ENCODE data around the gene MAP6.
"Not testable (repeated sequence)": the region's sequence is repeated elsewhere in the genome, so short reads cannot be mapped to it uniquely, and the experiment has no call there.

MAP6 gene

GRCh38 chr11:75668451-75669297 is at the start of gene MAP6:
TSS of gene MAP6 (minus strand) at chr11:75669038. CDS start at chr11:75668369, 669 bp downstream.
- peak; percentile 87 for DNase-seq

- DNase-seq: no peak
Measured at GRCh38 chr11:75717608-75718418, 49.0 kb upstream of the MAP6 start, which contains the start of gene MOGAT2. TSS of gene MOGAT2 (plus strand) at chr11:75717838. CDS start at chr11:75717889, 51 bp downstream.

GRCh38 chr11:75716659-75717058 is 47.8 kb upstream of the MAP6 start:
- DNase-seq: no peak

GRCh38 chr11:75715688-75716087 is 46.9 kb upstream of the MAP6 start:
- peak; percentile 23 for DNase-seq

GRCh38 chr11:75714211-75714610 is 45.4 kb upstream of the MAP6 start:
- DNase-seq: peak; percentile 83

- peak; percentile 85 for DNase-seq
Measured at GRCh38 chr11:75706260-75706729, 37.5 kb upstream of the MAP6 start.

GRCh38 chr11:75705541-75705940 is 36.7 kb upstream of the MAP6 start:
- no peak for DNase-seq

- no peak for DNase-seq
Measured at GRCh38 chr11:75703695-75704237, 34.9 kb upstream of the MAP6 start.

- no peak for DNase-seq
Measured at GRCh38 chr11:75700940-75701339, 32.1 kb upstream of the MAP6 start.

GRCh38 chr11:75697906-75698581 is 29.2 kb upstream of the MAP6 start:
- DNase-seq: no peak

GRCh38 chr11:75691804-75692203 is 23.0 kb upstream of the MAP6 start:
- DNase-seq: no peak

GRCh38 chr11:75689863-75690609 is 21.2 kb upstream of the MAP6 start:
- no peak for DNase-seq

- not testable (repeated sequence) for DNase-seq
Measured at GRCh38 chr11:75683856-75684255, 15.0 kb upstream of the MAP6 start.

- DNase-seq: no peak
Measured at GRCh38 chr11:75679566-75679965, 10.7 kb upstream of the MAP6 start.

GRCh38 chr11:75678620-75679259 is 9.9 kb upstream of the MAP6 start:
- no peak for DNase-seq

- no peak for DNase-seq
Measured at GRCh38 chr11:75677909-75678308, 9.1 kb upstream of the MAP6 start.

- no peak for DNase-seq
Measured at GRCh38 chr11:75677275-75677674, 8.4 kb upstream of the MAP6 start.

- no peak for DNase-seq
Measured at GRCh38 chr11:75673977-75674582, 5.2 kb upstream of the MAP6 start.

- DNase-seq: peak; percentile 79
Measured at GRCh38 chr11:75667831-75668450, 897 bp downstream of the MAP6 start.

- DNase-seq: peak; percentile 64
Measured at GRCh38 chr11:75667255-75667830, 1.5 kb downstream of the MAP6 start.
